Measurements from ENCODE around the gene GGPS1. TPM values are rescaled to one million over a fixed set of nuclear protein-coding genes. Genes with fewer than 3 reads are reported as not detected.

GGPS1 gene
- total RNA-seq, 1 donor from 2014 or later: 65.1 TPM

GRCh38 chr1:235343726-235344125, 15.4 kb downstream of the GGPS1 start:
- no peaks in the 10 kb centered on the region for H3K27me3 ChIP-seq
- no peaks in the 10 kb centered on the region for H3K9me3 ChIP-seq (ENCODE audit: low read depth)
- no peak overlapping the region for H3K4me3 Mint-ChIP-seq
- no peak overlapping the region for H3K4me3 ChIP-seq
- no peak overlapping the region for H3K27ac Mint-ChIP-seq
- no peak overlapping the region for H3K9ac ChIP-seq
- peaks cover 14% of the 10 kb centered on the region for H3K4me1 ChIP-seq
- H3K4me1 Mint-ChIP-seq: no peaks in the 10 kb centered on the region
- no peaks in the 10 kb centered on the region for H3K27me3 Mint-ChIP-seq (ENCODE audit: insufficient read depth, low read depth)
- peaks cover 30% of the 10 kb centered on the region for H3F3A ChIP-seq (ENCODE audit: low read depth)
- TF ChIP-seq EZH2phosphoT487 (IDR thresholded peaks at IDR 0.05) (no peak), CTCF (IDR thresholded peaks at IDR 0.05) (no peak), EZH2 (IDR thresholded peaks at IDR 0.05) (no peak)
- H3K36me3 ChIP-seq: peaks cover 8% of the 10 kb centered on the region
- H3K4me2 ChIP-seq: no peak overlapping the region
- H3K9me3 Mint-ChIP-seq: no peaks in the 10 kb centered on the region
- H3K27ac ChIP-seq: no peak overlapping the region
- H3K36me3 Mint-ChIP-seq: peaks cover 27% of the 10 kb centered on the region
- H2AFZ ChIP-seq (replicated peaks): no peak overlapping the region
- no peak for DNase-seq (ENCODE audit: low spot score)
- H4K20me1 ChIP-seq (ENCODE audit: low read depth): no peaks in the 10 kb centered on the region
- peaks cover 5% of the 10 kb centered on the region for H3K79me2 ChIP-seq (ENCODE audit: low read depth)

- no peak overlapping the region for H3K9ac ChIP-seq
- H3K4me3 Mint-ChIP-seq: no peak overlapping the region
These were observed 23.1 kb downstream of the GGPS1 start for GRCh38 chr1:235351441-235351840.

GRCh38 chr1:235351898-235352297, 23.5 kb downstream of the GGPS1 start:
- Mint-ChIP-seq H3K4me3 (no peak overlapping the region), H3K4me1 (peaks cover 1% of the 10 kb centered on the region), H3K27ac (no peak overlapping the region), H3K27me3 (ENCODE audit: insufficient read depth, low read depth) (no peaks in the 10 kb centered on the region), H3K36me3 (no peaks in the 10 kb centered on the region), H3K9me3 (no peaks in the 10 kb centered on the region)
- no peaks in the 10 kb centered on the region for H3K9me3 ChIP-seq (ENCODE audit: low read depth)
- peaks cover 2% of the 10 kb centered on the region for H3K4me1 ChIP-seq
- H3K36me3 ChIP-seq: no peaks in the 10 kb centered on the region
- DNase-seq (ENCODE audit: low spot score): no peak
- H3K27ac ChIP-seq: no peak overlapping the region
- H3K27me3 ChIP-seq: no peaks in the 10 kb centered on the region
- no peak overlapping the region for H3K4me3 ChIP-seq
- no peak overlapping the region for H3K4me2 ChIP-seq
- no peaks in the 10 kb centered on the region for H3K79me2 ChIP-seq (ENCODE audit: low read depth)
- H3F3A ChIP-seq (ENCODE audit: low read depth): peaks cover 10% of the 10 kb centered on the region
- TF ChIP-seq CTCF (IDR thresholded peaks at IDR 0.05) (no peak), EZH2 (IDR thresholded peaks at IDR 0.05) (no peak), EZH2phosphoT487 (IDR thresholded peaks at IDR 0.05) (no peak)
- no peak overlapping the region for H3K9ac ChIP-seq
- no peaks in the 10 kb centered on the region for H4K20me1 ChIP-seq (ENCODE audit: low read depth)
- H2AFZ ChIP-seq (replicated peaks): no peak overlapping the region

More at GRCh38 chr1:235351441-235351840, 23.1 kb downstream of the GGPS1 start:
- no peaks in the 10 kb centered on the region for H4K20me1 ChIP-seq (ENCODE audit: low read depth)
- no peak overlapping the region for H3K27ac Mint-ChIP-seq
- H3K27me3 Mint-ChIP-seq (ENCODE audit: insufficient read depth, low read depth): no peaks in the 10 kb centered on the region
- H3K27me3 ChIP-seq: no peaks in the 10 kb centered on the region
- H3K36me3 Mint-ChIP-seq: peaks cover 2% of the 10 kb centered on the region
- DNase-seq (ENCODE audit: low spot score): no peak
- no peaks in the 10 kb centered on the region for H3K9me3 ChIP-seq (ENCODE audit: low read depth)
- H3K4me1 ChIP-seq: no peaks in the 10 kb centered on the region
- no peak overlapping the region for H3K27ac ChIP-seq
- H3K4me3 ChIP-seq: no peak overlapping the region
- H3K36me3 ChIP-seq: no peaks in the 10 kb centered on the region
- no peaks in the 10 kb centered on the region for H3K9me3 Mint-ChIP-seq
- H2AFZ ChIP-seq (replicated peaks): no peak overlapping the region
- TF ChIP-seq EZH2 (IDR thresholded peaks at IDR 0.05) (no peak), CTCF (IDR thresholded peaks at IDR 0.05) (no peak), EZH2phosphoT487 (IDR thresholded peaks at IDR 0.05) (no peak)
- no peak overlapping the region for H3K4me2 ChIP-seq
- peaks cover 6% of the 10 kb centered on the region for H3F3A ChIP-seq (ENCODE audit: low read depth)
- no peaks in the 10 kb centered on the region for H3K79me2 ChIP-seq (ENCODE audit: low read depth)
- H3K4me1 Mint-ChIP-seq: no peaks in the 10 kb centered on the region
